ENCODE results near the gene RAPGEFL1.
"Not testable (repeated sequence)": the region's sequence is repeated elsewhere in the genome, so short reads cannot be mapped to it uniquely, and the experiment has no call there.

Gene RAPGEFL1

GRCh38 chr17:40174514-40174913 lies 2.8 kb upstream of the RAPGEFL1 start:
- DNase-seq (ENCODE audit: low read depth in 3 of 3) = no peak

DNA sequence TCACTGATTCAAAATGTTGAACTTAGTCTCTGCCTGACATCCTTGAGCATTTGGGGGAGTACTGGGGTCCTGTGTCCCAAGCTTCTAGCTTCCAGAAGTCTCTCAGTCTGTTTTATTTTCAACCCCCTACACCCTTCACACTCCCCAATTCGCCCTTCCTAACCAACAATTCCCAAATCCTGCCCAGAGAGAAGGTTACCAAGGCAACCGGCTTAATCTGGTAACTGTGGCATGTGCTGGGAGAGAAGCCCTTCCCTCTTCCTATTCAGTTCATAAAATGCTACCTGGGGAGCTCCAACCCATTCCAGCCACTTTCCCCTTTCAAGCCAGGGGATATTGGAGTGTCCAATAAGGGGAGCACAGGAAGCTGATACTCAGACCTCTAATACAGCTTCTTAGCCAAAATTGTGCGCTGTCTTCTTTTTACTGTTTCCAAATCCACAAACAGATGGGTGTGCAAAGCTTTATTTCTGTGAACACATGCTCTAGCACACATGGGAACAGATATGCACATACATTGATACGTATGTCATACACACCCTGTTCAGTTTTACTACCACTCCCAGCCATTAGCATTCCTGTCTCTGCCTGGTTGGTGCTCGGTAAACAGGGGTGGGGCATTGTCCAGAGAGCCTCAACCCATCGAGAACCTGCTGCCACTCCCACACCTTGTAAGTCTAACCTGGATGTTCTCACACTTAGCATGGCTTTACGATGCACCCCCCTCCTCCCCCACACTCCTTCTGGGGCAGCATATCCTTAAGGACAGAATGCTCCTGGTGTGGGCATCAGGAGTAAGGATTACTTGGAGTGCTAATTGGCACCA lies 1.1 kb upstream of the RAPGEFL1 start:
- DNase-seq (ENCODE audit: low read depth in 3 of 3) = no peak

DNA sequence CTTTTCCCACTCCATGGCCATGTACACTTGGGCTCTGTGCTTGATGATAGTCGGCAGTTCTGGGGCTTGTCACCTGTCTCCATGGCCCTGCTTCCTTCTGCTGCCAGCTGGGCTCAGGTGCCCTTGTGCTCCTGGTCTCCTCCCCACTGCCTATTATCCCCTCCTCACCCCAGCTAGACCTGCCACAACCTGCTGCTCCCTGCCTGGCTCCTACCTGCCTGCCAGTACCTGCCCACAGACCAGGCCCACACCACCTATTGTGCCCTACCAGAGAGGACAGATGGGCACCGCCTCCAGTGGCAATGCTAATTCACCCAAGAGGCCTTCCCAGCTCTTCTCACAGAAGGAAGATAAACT lies 538 bp upstream of the RAPGEFL1 start:
- no peak for DNase-seq (ENCODE audit: low read depth in 3 of 3)

- DNase-seq (ENCODE audit: low read depth in 3 of 3) = no peak
Measured at GRCh38 chr17:40178021-40178601, 841 bp downstream of the RAPGEFL1 start.

- no peak for DNase-seq (ENCODE audit: low read depth in 3 of 3)
Measured at GRCh38 chr17:40178660-40179059, 1.4 kb downstream of the RAPGEFL1 start.

DNA sequence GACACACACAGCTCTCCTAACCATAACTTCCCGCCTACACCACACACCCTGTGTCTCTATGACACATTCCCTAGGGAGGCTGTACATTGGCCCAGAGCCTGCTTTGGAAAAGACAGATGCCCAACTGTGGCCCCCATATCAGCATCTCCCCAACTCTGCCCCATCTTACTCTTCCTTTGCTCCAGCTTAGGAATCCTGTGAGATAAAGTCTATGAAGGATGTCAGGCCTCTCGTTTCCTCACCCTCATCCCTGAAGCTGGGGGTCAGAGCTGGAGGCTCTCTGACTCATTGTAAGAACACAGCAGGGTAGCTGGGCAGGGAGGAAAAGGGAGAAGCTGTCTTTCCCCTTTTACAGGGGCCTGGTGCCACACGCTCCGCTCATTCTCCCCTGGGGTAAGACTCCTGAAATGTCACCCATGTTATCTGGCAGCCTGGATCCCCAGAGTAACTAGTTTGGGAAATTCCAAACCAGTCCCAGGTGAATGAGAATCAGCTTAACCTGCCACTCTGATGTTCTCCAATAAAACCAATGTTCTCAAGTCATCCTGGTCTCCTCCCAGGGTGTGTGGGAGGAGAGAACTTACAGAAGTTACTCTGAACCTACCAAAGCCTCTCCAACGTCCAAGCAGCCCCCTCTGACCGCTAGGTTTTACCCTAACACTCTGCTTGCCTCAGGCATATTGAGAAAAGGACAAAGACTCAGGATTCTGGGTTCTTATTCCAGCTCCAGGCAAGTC lies 2.8 kb downstream of the RAPGEFL1 start:
- no peak for DNase-seq (ENCODE audit: low read depth in 3 of 3)

- DNase-seq (ENCODE audit: low read depth in 3 of 3) = no peak
Measured at GRCh38 chr17:40180694-40181093, 3.4 kb downstream of the RAPGEFL1 start.

GRCh38 chr17:40181205-40181604 lies 3.9 kb downstream of the RAPGEFL1 start:
- no peak for DNase-seq (ENCODE audit: low read depth in 3 of 3)

- DNase-seq (ENCODE audit: low read depth in 3 of 3) = no peak
Measured at GRCh38 chr17:40182606-40183005, 5.3 kb downstream of the RAPGEFL1 start.

DNA sequence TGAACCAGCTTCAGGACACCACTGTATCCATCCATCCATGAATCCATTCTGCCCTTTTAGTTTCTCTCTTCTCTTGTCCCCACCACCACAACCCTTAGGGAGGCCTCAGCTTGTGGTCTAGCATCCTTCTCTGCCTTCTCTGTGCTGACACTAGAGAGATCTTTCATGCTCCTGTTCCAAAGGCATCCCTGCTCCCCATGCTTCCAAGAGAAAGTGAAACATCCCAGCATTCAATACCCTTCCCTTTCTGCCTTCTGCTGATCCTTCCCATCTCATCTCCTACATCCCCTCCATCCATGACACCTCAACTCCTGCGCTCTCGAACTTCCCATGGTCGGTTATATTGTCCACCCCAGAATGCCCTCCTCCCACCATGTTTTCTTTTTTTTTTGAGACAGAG lies 10.0 kb downstream of the RAPGEFL1 start:
- no peak for DNase-seq (ENCODE audit: low read depth in 3 of 3)

GRCh38 chr17:40188694-40189093 lies 11.4 kb downstream of the RAPGEFL1 start:
- DNase-seq (ENCODE audit: low read depth in 3 of 3) = no peak

GRCh38 chr17:40190197-40191021 lies 13.1 kb downstream of the RAPGEFL1 start:
- peak in 1 of 3 experiments; percentile 25 for DNase-seq (ENCODE audit: low read depth in 3 of 3)

DNA sequence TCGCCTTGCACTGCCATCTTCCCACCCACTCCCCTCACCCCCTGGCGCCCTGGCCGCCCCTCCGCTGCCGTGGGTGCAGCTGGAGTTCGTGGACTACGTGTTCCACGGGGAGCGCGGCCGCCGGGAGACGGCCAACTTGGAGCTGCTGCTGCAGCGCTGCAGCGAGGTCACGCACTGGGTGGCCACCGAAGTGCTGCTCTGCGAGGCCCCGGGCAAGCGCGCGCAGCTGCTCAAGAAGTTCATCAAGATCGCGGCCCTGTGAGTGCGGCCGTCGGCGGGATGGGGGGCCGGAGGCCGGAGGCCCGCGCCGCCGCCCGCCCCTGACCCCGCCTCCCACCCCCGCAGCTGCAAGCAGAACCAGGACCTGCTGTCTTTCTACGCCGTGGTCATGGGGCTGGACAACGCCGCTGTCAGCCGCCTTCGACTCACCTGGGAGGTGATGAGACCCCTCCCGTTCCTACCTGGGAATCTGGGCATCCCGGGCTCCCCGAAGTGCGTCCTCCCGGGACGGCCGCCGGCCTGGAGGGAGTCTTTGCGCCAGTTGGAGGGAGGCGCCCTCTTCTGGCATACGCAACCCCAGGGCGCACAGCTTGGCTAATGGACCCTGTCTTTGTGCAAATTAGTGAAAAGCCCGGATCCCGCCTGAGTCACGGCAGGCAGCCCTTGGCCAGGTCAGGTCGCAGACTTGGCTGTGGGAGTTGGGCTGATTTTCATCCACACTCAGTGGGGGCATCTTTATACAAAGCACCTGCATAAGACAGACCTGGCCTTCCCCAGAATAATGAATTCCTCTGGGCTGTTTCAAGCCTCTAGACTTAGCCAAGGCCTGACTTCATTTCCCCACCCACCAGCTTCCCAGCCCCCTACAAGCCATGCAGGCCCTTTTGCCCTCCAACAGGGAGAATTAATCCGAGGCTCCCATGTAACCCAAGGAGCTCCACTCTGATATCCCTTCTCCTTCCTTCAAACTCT lies 14.3 kb downstream of the RAPGEFL1 start:
- peak; percentile 27 to 70 (median 38) for DNase-seq (ENCODE audit: low read depth in 3 of 3)

DNA sequence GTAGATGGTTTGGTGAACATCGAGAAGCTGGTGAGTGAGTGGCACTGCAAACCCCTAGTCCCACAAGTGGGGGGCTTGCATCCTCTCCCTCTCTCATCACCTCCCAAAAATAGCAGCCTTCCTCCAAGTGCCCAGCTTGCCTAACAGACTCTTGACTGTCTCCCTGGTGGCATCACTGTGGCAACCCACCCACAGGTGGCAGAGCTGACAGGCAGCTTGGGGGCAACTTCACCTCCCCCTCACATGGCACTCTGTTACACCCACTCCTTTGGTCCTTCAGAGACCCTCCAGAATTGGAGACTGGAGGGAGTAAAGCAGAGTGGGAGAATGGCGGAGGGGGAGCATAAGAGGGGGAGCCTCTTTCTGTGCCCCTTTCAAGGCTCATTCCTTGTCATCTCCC lies 15.7 kb downstream of the RAPGEFL1 start:
- DNase-seq (ENCODE audit: low read depth in 3 of 3) = no peak

- no peak for DNase-seq (ENCODE audit: low read depth in 3 of 3)
Measured at GRCh38 chr17:40194821-40195220, 17.6 kb downstream of the RAPGEFL1 start.

DNA sequence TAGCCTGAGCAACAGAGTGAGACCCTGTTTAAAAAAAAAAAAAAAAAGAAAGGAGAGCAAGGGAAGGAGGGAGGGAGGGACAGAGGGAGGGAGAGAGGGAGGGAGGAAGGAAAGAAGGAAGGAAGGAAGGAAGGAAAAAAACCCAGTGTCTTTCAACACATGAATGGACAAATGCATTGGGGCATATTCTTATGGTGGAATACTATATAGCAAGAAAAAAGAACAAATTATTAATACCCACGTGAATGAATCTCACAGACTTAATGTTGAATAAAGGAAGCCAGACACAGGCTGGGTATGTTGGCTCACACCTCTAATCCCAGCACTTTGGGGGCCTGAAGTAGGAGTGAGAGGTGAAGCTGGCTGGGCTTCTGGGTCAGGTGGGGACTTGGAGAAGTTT lies 20.3 kb downstream of the RAPGEFL1 start:
- DNase-seq (ENCODE audit: low read depth in 3 of 3) = no peak

DNA sequence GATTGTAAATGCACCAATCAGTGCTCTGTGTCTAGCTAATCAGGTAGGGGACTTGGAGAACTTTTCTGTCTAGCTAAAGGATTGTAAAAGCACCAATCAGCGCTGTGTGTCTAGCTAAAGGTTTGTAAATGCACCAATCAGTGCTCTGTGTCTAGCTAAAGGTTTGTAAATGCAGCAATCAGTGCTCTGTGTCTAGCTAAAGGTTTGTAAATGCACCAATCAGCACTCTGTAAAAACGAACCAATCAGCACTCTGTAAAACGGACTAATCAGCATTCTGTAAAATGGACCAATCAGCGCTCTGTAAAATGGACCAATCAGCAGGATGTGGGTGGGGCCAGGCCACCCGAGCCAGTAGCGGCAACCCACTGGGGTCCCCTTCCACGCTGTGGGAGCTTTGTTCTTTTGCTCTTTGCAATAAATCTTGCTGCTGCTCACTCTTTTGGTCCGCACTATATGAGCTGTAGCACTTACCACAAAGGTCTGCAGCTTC lies 20.7 kb downstream of the RAPGEFL1 start:
- DNase-seq (ENCODE audit: low read depth in 3 of 3) = not testable (repeated sequence)

- DNase-seq (ENCODE audit: low read depth in 3 of 3) = no peak
Measured at GRCh38 chr17:40198576-40198975, 21.3 kb downstream of the RAPGEFL1 start.

GRCh38 chr17:40203131-40203530 lies 25.9 kb downstream of the RAPGEFL1 start:
- DNase-seq (ENCODE audit: low read depth in 3 of 3) = no peak

DNA sequence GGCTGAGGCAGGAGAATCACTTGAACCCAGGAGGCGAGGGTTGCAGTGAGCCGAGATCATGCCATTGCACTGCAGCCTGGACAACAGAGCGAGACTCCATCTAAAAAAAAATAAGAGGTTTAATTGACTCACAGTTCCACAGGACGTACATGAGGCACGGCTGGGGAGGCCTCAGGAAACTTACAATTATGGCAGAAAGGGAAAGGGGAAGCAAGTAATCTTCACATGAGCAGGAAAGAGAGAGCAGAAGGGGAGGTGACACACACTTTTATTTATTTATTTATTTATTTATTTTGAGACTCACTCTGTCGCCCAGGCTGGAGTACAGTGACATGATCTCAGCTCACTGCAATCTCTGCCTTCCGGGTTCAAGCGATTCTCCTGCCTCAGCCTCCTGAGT lies 28.9 kb downstream of the RAPGEFL1 start:
- not testable (repeated sequence) for DNase-seq (ENCODE audit: low read depth in 3 of 3)

Data from stimulated activated CD4-positive, alpha-beta T cell treated with anti-CD3 and anti-CD28 coated beads, TNF-alpha, amount 100 ng/mL, for 24 hours (primary cell).